ENCODE data around the gene YJEFN3.
A peak's percentile ranks its signal among the peaks of the same experiment; 100 is the strongest.

Gene YJEFN3

DNA sequence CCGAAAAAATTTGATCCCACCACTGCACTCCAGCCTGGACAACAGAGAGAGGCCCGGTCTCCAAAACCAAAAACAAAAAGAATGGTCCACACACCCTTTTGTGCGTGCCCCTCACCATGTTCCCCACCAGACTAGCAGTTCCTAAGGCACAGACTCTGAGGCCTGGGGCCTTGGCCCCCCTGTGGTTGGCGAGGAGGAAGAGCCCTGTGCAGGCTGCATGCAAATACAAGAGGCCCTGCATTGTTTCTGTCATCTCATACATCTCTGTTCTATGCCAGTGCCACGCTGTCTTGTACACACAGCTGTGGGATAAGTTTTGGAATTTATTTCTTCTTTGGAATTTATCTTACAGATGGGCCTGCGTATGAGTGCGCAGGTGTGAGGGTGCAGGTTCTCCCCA is 4.7 kb upstream of the YJEFN3 start:
- no peak for DNase-seq

DNA sequence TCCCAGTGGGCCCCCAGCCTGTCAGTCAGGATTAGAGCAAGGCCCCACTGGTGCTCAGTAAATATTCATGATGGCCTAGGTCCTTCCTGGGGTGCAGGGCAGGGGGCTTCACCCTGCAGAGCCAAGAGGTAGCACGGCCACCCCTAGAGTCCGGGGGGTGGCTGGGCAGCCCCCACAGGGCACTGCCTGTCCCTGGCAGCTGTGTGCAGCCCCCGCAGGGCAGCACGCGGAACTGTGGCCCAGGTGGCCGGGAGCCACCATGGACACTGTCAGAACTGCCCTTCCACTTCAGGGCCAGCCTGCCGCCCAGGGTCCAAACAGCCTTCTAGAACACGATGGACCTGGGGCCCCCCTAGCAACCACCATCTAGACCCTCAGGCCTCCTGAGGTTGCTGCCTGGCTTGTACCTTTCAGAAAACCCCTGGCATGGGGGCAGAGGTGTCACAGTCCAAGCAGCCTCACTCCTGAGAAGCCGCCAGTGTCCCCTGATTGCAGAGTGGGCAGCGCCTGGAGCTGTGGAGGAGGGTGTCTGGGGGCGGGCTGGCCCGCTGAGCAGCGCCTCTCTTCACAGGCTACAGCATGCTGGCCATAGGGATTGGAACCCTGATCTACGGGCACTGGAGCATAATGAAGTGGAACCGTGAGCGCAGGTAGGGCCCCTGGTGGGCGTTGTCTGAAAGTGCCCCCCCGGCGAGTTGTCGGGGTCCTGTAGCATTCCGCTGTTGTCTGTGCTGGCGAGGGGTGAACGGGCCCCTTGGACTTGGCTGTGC is 2.9 kb upstream of the YJEFN3 start:
- DNase-seq, result no peak

DNA sequence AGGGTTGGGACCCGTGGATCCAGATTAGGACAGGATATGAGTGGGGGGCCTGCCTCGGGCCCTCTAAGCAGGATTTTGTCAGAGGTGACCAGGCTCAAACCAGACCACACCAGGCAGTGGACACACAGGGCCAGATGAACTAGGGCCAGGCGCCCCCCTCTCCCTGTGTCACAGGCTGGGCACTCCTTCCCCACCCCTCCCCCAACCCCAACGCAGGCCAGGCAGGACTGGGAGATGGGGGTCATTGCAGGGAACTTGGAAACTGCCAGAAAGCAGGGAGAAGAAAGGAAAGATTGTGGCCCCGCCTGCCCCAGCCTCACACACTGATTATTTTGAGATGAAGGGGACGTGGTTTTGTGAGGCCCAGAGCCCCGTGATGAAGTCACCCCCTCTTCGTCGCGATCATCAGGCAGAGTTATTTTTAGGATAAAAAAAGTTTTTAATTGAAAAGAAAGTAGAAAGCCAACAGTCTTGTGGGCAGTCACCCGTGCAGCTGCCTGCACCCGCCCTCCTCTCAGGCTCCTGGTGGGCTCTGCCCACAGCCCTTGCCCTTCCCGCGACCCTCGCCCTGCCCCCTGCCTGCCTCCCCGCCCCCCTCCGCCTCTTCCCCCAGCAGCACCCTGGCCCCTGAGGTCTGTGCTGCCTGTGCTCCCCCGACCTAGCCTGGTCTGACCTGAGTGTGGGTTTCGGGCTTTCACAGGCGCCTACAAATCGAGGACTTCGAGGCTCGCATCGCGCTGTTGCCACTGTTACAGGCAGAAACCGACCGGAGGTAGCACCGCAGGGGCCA is 1.9 kb upstream of the YJEFN3 start:
- DNase-seq, result no peak

DNA sequence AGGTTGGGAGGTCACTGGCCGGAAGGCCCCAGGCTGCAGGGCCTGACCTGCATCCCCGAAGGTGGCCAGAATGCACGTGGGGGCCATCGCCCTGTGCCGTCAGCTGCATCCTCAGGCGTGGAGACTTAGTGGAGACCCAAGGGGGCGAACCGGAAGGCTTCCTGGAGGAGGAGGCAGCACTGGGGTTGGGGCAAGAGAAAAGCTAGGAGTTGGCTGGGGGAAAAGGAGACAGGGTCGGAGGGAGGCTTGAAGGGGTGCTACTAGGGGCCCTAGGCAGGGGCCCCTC is 1.4 kb upstream of the YJEFN3 start:
- DNase-seq, result no peak

DNA sequence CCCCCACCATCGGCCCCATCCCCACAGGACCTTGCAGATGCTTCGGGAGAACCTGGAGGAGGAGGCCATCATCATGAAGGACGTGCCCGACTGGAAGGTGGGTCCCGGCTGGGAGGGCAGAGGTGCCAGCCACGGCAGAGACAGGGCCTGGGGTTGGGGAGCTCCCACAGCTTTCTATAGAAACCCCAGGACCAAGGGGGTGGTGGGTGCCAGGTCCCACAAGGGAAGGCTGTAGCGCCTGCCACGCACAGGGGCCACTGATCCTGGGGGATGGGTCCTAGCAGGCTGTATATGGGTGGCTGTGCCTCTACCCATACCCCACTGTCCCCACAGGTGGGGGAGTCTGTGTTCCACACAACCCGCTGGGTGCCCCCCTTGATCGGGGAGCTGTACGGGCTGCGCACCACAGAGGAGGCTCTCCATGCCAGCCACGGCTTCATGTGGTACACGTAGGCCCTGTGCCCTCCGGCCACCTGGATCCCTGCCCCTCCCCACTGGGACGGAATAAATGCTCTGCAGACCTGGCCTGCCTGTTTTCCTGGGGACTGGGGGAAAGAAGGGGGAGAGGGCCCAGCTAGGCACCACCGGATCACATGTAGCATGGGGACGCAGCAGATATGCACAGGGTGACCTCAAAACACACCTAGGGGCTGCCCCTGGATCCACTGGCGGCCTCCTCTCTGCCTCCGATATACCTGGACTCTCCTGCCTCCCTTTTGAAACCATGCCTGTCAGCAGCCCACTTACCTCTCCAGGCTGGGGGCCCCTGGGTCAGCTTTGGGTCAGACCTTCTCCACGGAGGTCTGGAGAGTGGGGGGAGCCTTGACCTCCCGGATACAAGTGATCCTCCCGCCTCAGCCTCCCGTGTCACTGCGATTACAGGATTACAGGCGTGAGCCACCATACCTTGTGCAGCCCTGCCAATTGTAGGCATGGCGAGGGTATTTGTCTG is 761 bp upstream of the YJEFN3 start:
- no peak for DNase-seq

DNA sequence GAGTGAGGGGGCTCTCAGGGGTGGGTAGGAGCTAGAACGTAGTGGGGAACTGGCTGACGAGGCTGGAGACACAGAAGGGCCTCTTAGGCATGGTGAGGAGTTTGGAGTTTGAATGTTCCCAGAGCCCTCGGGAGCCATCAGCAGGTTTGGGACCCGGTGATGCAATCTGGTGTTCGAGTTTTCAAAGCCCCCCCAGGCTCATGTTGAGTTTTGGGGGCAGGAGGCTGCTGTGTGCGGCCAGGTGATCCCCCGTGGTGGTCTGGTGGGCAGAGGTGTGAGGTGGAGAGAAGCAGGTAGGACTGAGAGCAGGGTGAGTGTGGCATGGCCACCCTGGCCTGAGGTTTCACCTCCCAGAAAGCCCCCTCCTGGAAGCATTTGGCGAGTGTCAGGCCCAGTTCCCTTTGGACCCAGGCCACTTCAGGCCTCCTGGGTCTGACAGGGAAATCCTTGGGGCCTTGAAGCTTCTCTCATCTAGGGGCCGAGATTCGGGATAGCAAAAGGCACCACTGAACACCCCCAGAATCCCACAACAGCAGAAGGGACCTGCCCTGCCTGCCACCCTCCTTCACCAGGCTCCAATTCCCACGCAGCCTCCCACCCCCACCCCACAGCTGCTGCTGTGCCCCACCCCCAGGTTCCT is 1.2 kb downstream of the YJEFN3 start:
- no peak for DNase-seq

DNA sequence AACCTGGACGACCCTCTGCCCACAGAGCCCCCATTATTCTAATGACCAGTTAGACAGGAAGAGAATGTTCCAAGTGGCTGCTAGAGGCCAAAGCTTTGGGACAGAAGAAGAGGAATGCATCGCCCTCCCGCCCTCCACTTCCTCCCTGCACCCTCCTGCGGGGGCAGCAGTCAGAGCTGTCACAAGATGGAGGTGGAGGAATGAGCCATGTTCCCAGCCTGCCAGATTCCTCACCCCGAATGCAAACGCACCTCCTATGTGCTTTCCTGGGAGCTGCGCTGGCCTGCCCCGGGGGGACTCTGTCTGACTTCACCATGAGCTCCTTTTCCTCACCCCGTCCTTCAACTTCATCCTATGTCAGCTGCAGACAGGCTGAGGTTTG is 1.7 kb downstream of the YJEFN3 start:
- DNase-seq, result no peak

DNA sequence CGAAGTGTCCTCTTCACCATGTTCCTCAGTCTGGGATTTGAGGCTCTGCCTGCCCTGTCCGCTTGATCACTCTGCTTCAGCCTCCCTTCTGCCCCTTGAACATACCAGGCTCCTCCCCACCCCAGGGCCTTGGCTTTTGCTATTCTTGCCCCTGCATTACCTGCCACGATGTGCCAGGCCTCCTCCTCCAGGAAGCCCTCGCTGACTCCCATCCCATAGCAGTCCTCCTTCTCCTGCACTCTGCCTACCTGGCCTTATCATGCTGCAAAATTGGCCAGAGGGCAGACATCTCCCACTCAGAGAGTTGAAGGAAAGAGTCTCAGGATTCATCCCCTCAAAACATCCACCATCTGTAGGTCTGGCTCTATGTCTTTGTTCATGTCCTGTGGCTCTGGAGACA is 2.2 kb downstream of the YJEFN3 start:
- DNase-seq, result no peak

DNA sequence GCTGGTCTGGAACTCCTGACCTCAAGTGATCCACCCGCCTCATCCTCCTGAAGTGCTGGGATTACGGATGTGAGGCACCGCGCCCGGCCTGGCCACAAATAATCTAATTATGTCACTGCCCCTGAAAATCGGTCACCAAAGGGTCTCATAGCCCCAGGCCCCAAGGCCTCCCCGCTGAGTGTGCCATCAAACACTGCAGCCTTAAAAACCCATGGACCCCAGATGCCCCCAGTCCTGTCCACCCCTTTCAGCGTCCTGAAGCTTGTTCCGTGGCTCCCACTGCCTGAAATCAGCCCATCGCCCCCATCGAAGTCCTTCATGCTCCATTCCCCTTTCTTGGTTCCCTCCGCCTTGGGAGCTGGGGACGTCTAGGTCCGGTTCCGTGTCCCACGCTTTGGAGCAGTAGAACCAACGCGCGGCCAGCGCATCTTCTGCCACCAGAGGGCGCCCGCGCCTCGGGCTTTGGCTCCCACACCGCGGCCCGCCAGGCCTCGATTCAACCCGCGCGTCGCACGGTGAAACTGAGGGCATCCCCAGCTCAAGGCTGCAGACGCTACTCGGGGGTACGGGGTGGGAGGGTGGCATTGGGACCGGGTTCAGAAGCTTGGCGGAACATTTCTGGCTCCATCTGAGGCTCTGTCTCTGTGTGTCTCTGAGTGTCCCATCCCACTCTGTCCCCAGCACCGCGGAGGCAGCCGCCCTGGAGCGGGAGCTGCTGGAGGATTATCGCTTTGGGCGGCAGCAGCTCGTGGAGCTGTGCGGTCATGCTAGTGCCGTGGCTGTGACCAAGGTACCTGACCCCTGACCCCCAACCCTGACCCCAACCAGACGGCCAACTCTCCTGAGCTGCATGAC is 3.5 kb downstream of the YJEFN3 start:
- DNase-seq, result peak; percentile 97

DNA sequence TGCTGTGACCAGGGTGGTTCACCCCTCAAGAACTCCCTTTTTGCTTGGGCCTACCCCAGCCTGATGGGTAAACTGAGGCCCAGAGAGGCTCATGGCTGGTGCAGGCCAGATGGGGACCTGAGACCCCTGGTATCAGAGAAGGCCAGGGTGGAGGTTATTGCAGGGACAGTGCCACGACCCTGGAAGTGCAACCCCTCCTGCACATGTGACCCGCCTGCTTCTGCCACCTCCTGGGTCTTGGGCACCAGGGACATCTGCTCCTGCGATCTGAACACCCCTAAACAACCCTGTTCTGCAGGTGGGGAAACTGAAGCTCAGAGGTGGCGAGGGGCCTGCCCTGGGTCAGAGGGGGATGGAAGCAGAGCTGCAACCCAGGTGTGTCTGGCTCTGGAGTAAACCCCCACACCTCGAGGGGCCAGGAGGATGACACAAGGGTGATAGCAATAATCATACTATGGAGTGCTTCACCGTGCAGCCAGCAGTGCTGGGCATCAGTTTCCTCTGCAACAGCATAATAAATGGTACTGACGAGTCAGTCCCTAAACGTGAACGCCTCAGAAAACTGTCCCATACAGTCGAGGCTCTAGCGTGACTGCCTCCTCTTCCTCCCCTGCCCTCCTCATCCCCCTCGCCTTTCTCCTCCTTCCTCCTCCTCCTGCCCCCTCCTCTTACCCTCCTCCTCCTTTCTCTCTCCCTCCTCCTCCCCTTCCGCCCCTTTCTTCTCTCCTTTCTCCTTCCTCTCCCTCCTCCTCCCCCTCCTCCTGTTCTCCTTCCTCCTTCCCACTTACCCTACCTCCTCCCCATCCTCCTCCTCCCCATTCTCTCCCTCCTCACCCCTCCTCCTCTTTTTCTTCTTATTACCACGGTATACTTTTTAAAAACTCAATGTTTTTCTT is 4.3 kb downstream of the YJEFN3 start:
- no peak for DNase-seq

DNA sequence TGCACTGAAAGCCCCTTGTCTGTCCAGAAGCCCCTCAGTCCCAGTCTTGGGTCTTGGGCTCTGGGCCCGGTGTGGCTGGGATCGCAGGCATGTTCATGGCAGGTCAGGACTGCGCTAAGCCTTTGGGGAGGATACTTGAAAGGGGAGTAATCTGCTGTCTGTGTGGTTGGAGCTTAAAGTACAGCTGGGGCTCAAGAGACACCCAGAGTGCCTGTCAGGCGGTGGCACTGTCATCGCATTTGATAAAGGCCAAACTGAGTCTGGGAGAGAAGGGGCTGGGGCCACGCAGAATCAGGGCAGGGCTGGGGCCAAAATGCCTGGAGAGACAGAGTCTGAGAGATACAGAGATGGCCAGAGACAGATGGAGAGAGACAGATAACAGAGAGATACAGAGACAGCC is 5.1 kb downstream of the YJEFN3 start:
- no peak for DNase-seq

DNA sequence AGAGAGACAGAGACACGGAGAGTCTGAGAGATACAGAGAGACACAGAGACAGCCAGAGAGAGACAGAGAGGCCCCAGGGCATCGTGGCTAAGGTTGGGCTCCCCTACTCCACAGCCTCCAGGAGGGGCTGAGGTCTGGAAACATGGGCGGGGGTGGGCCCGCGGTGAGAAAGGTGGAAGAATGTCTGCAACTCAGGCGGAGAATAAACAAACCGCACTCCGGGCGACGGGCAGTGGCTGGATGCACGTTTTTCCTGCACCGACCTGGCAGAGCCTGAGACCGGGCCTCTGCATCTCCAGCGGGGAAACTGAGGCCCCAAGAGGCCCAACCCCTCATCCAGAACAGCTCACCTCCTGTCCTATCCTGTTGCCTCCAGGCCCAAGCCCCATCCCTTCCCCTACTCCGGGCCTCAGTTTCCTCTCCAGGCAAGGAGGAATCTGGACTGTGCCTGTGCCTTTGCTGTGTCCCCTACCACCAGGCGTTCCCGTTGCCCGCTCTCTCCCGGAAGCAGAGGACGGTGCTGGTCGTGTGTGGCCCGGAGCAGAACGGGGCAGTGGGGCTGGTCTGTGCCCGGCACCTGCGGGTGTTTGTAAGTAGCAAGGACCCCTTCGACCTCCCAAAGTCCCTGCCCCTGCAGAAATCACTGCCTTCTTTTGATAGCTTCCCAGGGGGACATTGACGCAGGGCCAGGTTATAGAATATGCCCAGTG is 6.0 kb downstream of the YJEFN3 start:
- no peak for DNase-seq

DNA sequence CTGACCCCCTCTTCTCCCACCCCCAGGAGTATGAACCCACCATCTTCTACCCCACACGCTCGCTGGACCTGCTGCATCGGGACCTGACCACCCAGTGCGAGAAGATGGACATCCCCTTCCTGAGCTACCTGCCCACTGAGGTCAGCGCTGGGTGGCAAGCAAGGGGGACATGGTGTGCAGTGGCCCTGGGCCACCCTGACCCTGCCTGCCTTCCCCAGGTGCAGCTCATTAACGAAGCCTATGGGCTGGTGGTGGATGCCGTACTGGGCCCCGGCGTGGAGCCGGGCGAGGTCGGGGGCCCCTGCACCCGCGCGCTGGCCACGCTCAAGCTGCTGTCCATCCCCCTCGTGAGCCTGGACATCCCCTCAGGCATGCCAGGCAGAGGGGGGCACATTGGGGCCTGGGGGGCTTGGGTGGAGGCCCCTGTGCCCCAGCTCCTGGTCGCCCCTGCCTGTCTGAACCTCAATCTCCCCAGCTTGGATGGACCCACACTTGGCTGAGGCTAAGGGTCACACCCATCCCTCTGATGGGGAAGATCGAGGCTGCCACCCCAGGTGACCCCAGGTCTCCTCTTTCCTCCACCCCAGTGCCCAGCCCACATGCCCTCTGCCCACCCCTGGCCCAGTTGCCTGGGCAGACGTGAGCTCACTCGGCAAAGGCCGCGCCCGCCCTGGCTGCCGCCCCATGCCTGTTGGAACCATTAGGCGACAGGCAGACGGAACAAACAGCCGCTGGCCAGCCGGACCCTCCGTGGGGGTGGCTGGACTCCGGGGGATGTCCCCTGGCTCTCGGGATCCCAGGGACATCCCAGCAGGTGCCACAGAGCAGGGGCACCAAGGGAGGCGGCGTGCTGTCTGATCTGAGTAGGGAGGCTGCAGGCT is 6.8 kb downstream of the YJEFN3 start:
- no peak for DNase-seq

DNA sequence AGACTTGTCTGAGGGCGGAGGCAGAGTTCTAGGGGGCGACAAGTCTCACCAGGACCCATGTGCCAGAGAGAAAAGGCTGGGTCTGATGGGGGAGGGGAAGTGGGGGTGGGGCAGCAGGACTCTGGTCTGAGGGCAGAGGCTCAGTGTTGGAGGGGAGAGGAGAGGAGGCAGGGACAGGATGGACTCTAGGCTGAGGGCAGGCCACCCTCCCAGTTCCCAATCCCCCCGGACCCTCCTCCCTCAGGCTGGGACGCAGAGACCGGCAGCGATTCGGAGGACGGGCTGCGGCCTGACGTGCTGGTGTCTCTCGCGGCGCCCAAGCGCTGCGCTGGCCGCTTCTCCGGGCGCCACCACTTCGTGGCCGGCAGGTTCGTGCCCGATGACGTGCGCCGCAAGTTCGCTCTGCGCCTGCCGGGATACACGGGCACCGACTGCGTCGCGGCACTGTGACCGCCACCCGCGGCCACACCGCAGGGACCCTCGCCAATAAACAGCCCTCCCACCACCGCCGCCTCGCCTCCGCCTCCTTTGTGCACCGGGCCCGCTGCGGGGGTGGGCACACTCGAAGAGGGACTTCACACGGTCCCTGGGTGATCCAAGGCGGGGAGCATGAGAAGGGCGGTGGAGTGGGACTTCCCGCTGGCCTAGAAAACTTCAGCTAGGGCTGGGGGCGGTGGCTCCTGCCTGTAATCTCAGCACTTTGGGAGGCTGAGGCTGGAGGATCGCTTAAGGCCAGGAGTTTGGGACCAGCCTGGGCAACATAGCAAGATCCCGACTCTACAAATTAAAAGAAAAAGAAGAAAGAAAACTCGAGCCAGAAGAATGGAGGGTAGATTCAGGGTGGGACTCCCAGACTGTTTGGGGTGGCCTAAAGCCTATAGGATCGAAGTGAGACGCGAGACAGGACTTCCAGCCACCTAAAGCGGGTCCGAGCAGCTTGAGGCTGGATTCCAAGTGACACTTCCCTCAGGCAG is 8.7 kb downstream of the YJEFN3 start:
- DNase-seq, result no peak

DNA sequence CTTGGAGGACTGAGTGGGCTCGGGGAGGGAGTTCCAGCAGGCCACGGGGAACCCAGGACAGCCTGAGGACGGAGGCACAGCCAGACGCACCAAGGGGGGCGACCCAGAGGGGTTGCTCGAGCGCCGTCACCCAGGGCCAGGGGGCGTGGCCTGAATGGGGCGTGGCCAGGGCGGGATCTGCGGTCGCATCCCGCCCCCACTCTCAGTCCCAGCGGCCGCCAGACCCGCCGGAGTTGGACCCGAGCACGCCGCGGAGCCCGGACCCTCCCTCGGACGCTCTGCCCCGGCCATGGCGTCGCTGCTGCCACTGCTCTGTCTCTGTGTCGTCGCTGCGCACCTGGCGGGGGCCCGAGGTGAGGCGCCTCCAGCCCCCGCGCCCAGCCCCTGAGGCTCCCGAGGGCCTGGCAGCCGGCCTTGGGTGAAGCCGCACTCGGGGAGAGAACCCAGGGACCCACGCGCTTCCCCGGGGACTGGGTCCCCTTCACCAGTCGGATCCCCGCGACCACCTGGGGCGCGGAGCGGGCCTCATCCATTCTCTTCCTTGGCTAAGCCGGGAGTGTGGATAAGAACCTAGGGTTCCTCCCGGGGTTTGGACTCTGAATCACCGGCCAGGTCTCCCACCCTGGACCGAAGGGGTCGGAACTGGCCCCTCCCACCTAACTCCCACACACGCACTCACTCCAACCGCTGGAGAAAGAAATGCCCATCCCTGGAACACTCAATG is 9.5 kb downstream of the YJEFN3 start, which contains the start of gene CILP2:
TSS of gene CILP2 (plus strand) at position 205 of the 724 bp plus-strand sequence. CDS start at position 290, 85 bp downstream.
- DNase-seq, result peak; percentile 80

DNA sequence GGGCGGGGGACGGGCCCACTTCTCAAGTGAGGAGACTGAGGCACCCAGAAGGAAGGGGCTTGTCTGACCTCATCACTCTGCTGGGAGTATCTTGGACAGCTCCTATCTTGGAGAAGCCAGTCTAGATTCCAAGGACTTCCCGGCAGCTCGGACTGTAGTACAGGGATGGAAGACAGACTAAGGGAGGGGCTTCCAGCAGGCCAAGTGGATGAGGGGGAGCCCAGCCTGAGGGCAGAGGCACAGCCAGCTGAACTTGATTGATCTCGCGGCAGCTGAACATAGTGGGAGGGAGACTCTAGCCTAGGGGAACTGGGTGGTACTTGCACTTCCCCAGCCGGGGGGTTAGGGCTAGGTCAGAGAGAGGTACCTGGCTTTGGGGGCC is 10.1 kb downstream of the YJEFN3 start:
- DNase-seq, result no peak

DNA sequence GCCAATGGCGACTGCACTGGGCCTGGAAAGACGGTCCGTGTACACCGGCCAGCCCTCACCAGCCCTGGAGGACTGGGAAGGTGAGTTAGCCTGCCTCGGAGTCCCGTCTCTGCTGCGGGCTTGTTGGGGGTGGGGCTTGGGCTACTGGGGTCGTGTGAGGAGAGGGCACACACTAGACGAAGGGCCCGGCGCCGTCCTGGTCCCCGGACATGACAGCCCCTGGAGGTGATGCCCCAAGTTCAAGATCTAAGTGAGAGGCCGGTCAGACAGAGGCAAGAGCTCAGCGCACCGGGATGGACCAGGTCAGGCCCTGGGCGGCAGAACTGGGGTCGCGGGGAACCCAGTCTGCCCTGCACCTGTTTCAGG is 11.0 kb downstream of the YJEFN3 start:
- no peak for DNase-seq
